T-helper 2 cell treated with Interferon-gamma antibody and Interleukin-4, amounts not matched to agents 100 ng/mL and 5 ng/mL, for 36 hours (primary cell): Measurements from ENCODE around the gene SNX10. TPM values are rescaled to one million over a fixed set of nuclear protein-coding genes. Genes with fewer than 3 reads are reported as not detected.

ENCODE experiments used
- intact Hi-C: fragments of 100-400 bp; cut with micrococcal nuclease; formaldehyde crosslinking; loops from one replicate; pipeline ENCODE4 v1.15.1; 2023
- total RNA-seq: library from RNA; stranded (reverse); gene quantifications from 2 replicates; pipeline ENCODE4 v1.2.3, GENCODE V29; 2022

Gene SNX10
- total RNA-seq, 1 donor from 2014 or later: 56.2 TPM

DNA sequence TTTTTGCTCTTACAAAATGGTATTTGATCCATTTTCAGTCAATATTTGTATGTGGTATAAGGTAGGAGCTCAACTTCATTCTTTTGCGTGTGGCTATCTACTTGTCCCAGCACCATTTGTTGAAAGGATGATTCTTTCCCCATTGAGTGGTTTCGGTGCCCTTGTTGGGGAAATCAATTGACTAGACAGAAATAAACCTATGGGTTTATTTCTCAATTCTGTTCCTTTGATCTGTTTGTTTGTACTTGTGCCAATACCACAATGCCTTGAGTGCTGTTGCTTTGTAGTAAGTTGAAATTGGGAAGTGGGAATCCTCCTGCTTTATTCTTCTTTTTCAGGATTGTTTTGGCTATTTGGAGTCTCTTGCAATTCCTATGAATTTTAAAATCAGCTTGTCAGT is 41.0 kb downstream of the SNX10 start:
- intact Hi-C loops: no loop called here

GRCh38 chr7:26334166-26334859 is 42.7 kb downstream of the SNX10 start:
- intact Hi-C loops: no loop called here

DNA sequence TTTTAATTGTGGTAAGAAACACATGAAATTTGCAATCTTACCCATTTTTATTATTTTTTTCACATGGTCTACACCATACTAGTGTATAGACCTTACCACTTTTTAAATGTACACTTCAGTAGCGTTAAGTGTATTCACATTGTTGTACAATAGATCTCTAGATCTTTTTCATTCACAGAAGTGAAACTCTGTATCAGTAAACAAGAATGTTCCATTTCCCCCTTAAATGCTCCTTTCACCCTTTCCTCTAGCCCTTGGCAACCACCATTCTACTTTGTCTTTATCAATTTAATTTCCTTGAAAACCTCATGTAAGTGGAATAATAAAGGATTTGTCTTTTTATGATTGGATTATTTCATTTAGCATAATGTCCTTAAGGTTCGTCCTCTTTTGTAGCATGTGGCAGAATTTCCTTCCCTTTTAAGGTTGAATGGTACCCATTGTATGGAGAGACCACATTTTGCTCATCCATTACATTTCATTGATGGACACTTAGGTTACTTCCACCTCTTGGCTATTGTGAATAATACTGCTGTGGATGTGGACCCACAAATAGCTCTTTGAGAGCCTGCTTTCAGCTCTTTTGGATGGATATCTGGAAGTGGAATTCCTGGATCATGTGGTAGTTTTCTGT is 45.7 kb downstream of the SNX10 start:
- intact Hi-C loops: no loop called here

GRCh38 chr7:26340476-26341018 is 48.9 kb downstream of the SNX10 start:
- intact Hi-C loops: loop anchor here (5.0 kb wide), 1 partner anchor 33 kb away; no protein-coding TSS in a partner anchor

DNA sequence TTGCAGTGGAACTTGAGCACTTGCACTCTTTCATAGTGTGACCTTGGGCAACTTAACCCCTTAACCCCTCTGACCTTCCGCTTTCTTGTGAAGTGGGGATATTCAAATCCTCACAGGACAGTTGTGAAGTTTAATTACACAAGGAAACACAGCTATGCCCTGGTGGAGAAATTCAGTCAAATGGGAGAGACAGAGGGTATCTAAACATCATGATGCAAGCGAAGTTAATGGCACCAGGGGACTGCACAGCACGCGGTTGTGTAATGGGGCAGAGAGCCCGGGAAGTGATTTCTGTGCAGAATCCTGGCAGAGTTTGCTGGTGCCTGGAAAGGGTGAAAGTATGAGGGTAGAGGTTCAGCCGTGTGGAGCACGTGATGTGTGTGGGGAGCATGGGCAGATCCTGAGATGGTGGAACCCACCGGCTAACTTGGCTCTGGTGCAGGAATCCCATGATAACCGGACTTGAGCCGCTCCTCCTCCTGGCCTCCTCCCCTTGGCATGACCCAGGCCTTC is 51.7 kb downstream of the SNX10 start:
- intact Hi-C loops: loop anchor here (5.0 kb wide), 1 partner anchor 36 kb away; no protein-coding TSS in a partner anchor

- intact Hi-C loops: loop anchor here (5.0 kb wide), 1 partner anchor 37 kb away; no protein-coding TSS in a partner anchor
These were observed 52.2 kb downstream of the SNX10 start for GRCh38 chr7:26343837-26344236.

DNA sequence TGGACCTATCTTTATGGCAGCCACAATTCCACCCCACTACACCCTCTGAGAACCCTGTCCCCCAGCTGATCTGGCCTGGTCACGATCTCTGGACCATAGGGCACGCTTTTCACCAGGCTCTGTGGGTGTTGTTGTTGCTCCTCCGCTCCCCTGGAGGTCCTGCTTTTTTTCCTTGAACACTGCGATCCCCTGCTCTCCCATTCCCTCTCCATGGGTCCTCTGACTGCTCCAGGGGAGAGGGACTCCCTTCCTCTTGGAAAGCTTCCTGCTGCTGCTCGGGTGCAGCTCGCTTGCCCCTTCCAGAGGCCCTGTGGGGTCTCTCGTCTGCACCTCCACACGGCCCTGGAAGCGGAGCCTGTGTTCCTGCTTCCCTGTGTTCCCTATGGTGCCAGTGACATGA is 53.5 kb downstream of the SNX10 start:
- intact Hi-C loops: no loop called here

- intact Hi-C loops: no loop called here
These were observed 54.2 kb downstream of the SNX10 start for GRCh38 chr7:26345837-26346236.

DNA sequence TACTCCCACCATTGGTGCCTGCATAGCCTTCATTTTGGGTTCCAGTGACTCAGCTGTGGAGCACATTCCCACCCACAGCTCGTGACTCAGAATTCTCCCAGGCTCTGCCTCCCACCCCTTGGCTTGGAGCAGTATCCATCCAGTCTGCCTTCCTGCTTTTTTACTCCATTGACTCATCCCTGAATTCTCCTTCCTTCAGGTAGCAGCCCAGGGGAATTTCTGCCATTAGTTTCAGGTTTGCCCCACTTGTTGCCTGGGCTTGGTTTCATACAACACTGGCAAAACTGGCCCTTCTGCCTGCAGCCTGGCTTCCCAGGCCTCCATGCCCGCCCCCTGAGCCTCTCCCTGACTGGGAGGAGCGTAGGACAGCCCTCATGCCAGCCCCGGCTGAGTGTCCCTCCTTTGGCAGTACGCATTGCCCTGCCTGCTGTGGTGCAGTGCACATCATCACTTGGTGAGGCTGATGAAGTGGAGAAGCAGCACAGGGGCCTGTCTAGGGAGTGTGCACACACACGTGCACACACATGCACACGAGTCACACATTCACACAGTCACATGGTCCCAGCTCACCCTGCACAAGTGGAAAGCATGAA is 55.0 kb downstream of the SNX10 start:
- intact Hi-C loops: no loop called here

GRCh38 chr7:26348234-26348851 is 56.7 kb downstream of the SNX10 start:
- intact Hi-C loops: no loop called here

DNA sequence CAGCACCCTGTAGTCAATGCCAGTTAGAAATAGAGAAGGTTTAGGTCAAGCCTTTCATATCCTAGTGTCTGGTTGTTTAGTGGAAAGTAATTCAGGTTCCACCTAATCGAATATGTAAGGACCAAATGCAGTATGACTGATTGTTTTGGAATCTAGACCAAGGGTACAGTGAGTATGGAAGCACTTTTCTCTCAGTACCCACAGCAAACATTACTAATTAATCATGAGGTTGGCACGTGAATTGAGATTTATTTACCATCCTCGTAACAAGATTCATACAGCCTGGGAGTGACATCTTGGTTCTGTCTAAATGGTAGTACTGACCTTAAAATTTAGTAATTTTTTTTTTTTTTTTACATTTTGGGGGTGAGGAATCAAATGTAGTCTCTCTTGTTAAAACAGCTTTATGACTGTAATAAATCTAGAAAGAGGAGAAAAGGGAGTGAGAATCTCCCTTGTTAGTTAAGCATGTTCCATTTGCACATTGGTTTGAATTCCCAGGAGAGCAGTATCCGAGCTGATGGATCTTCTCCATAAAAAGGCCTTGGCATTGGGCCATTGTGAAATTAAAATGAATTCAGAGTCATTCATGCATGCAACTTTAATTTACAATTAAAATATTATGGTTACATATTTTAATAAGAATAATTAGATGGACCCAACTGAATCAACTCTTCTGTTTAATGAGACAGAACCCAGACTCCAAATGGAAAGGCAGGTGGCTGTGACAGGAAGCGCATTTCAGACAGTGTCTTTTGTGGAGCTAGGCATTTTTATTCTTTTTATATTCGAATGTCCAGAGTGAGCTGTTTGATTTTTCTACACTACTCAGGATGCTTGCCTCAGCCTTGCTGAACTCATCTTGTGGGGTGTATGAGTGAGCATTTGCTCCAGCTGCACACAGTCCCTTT is 57.6 kb downstream of the SNX10 start:
- intact Hi-C loops: no loop called here

DNA sequence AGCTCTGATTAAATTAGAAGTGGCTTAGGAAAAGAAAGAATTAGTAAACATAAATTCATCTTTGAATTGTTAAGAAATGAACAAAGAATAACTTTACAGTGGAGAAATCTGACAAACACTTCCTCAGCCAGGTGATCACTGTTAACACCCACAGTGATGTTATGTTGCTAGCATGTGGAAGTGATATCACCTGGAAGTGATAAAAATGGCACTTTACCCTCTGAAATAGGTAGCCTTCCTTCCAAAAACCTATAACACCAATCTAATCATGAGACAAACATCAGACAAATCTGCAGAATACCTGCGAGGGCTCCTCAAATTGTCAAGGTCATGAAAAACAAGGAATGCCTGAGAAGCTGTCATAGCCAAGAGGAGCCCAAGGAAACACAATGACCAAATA is 59.5 kb downstream of the SNX10 start:
- intact Hi-C loops: no loop called here

GRCh38 chr7:26356229-26356628 is 64.6 kb downstream of the SNX10 start:
- intact Hi-C loops: no loop called here

DNA sequence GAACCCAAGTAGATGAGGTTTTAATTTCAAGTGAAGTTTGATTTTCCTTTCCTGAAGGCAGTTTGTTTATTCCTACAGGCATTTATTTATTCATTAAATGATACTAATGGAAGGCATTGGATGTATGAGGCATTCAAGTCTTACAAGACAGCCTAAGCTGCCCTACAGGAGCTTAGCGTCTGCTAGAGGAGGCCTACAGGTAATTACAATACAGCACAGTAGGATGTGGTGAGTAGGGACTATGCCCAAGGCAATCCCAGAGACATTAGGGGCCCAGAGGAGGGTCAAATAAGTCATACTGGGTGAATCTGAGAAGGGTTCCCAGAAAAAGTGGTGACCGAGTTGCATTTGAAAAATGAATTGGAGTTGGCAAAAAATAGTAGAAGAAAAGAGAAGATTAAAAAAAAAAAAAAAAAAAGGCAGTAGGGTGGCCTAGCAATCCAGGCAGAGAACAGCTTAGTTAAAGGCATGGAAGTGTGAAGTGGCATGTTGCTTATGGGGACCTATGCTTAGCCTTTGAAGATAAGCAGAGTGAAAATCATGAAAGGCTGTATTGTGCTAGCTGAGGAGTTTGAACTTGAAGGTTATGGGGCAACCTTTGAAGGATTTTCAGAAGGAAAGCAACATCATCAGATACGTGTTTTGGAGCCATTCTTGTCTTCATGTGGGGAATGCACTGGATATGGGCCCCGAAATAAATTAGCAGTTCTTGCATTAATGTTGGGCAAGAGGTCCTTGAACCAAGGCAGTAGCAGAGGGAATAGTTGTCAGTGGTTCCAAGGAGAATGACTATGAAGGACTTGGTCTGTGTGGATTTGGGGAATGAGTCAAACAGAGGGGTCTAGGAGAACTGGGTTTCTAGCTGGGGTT is 65.5 kb downstream of the SNX10 start:
- intact Hi-C loops: no loop called here

DNA sequence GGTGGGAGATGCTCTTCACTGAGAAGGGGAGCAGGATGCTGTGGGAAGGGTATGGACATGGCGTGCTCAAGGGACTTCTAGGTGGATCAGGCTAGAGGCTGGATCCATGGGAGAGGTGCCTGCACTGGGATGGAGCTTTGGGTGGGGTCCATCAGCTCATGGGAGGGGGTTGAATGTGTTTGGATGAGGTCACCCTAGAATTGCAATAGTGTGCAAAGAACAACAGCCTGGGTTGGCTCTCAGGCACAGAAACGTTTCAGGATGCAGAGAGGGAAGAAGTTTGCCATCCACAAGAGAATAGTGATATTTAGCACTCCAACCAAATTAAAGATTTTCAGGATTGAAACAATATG is 66.1 kb downstream of the SNX10 start:
- intact Hi-C loops: no loop called here

- intact Hi-C loops: no loop called here
These were observed 69.0 kb downstream of the SNX10 start for GRCh38 chr7:26360650-26361049.

- intact Hi-C loops: no loop called here
These were observed 70.0 kb downstream of the SNX10 start for GRCh38 chr7:26361637-26362036.

DNA sequence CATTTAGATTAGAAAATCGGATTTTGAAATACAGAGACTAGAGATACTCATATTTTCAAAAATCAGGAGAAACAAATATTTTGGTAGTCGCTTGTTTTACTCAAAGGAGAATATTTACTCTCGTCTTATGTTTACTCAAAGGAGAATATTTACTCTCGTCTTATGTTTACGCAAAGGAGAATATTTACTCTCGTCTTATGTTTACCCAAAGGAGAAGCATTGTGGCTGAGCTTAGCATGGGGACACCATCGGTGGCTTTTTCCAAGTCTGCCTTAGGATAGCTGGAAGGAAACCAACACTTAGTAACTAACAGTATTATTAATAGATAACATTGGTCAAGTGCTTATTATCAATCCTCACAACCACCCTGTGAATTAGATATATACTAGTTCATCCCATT is 71.8 kb downstream of the SNX10 start:
- intact Hi-C loops: no loop called here

GRCh38 chr7:26365077-26365900 is 73.6 kb downstream of the SNX10 start:
- intact Hi-C loops: loop anchor here (1.0 kb wide), 6 partner anchors 74 to 473 kb away; partner anchors contain the start of gene SNX10
